Endothelial cell (in vitro differentiated cells): ENCODE results near the gene HNF4A. TPM values are rescaled to one million over a fixed set of nuclear protein-coding genes. Genes with fewer than 3 reads are reported as not detected.

Experiments
- DNase-seq: peaks from one replicate; pipeline ENCODE4 v3.0.0; 2021; ENCODE audit warnings: low spot score
- H3K27ac Mint-ChIP-seq: one replicate; pipeline ENCODE4 v1.8.0; 2021; ENCODE audit warnings: mixed read lengths, inconsistent platforms; ENCODE audit not compliant: unreplicated experiment
- H3K27me3 Mint-ChIP-seq: one replicate; pipeline ENCODE4 v1.8.0; 2021; ENCODE audit warnings: mild to moderate bottlenecking, moderate library complexity, mixed read lengths, inconsistent platforms; ENCODE audit not compliant: unreplicated experiment
- H3K36me3 Mint-ChIP-seq: one replicate; pipeline ENCODE4 v1.8.0; 2021; ENCODE audit warnings: mild to moderate bottlenecking, low read depth, mixed read lengths, inconsistent platforms; ENCODE audit not compliant: unreplicated experiment
- H3K4me1 Mint-ChIP-seq: one replicate; pipeline ENCODE4 v1.8.0; 2021; ENCODE audit warnings: mild to moderate bottlenecking, mixed read lengths, inconsistent platforms; ENCODE audit not compliant: unreplicated experiment
- H3K4me3 Mint-ChIP-seq: one replicate; pipeline ENCODE4 v1.8.0; 2021; ENCODE audit warnings: mild to moderate bottlenecking, mixed read lengths, inconsistent platforms; ENCODE audit not compliant: unreplicated experiment
- H3K9me3 Mint-ChIP-seq: one replicate; pipeline ENCODE4 v1.8.0; 2021; ENCODE audit warnings: mixed read lengths, inconsistent platforms; ENCODE audit not compliant: unreplicated experiment
- CTCF ChIP-seq: fragments of 200-600 bp; sonication (generic); IDR thresholded peaks from one replicate; pipeline ENCODE4 v1.5.0; 2021; ENCODE audit warnings: antibody characterized with exemption; ENCODE audit not compliant: unreplicated experiment
- total RNA-seq: library from RNA; stranded (reverse); fragmentation: NEBNext Ultra II Directional; extraction: Animal tissue kit (Norgen Biotek cat#: 25700); gene quantifications from one replicate; pipeline ENCODE4 v1.2.1, GENCODE V29; 2021; ENCODE audit not compliant: unreplicated experiment

HNF4A gene
- total RNA-seq, 1 donor from 2014 or later = not detected

DNA sequence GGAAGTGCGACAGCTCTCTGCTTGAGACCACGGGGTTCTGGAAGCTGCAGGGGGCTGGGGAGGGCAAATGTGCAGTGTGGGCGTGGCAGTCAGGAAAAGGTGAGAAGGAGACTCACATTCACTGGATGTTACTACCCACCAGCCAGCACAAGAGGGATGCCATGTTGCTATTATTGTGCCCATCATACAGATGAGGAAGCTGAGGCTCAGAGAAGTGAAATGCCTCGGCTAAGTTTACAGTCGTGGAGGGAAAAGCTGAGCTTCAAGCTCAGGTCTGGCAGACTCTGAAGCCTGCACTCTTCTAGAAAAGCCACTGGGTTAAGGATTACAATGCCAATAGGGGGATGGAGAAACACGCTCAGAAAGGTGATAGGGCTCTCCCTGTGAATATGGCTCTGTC is 34.4 kb downstream of the HNF4A start:
- Mint-ChIP-seq H3K9me3 (no peaks in the 10 kb centered on the region), H3K27ac (no peak overlapping the region), H3K36me3 (no peaks in the 10 kb centered on the region), H3K27me3 (peaks cover 8% of the 10 kb centered on the region), H3K4me1 (no peaks in the 10 kb centered on the region), H3K4me3 (no peak overlapping the region)
- DNase-seq = no peak
- TF ChIP-seq CTCF = no peak

DNA sequence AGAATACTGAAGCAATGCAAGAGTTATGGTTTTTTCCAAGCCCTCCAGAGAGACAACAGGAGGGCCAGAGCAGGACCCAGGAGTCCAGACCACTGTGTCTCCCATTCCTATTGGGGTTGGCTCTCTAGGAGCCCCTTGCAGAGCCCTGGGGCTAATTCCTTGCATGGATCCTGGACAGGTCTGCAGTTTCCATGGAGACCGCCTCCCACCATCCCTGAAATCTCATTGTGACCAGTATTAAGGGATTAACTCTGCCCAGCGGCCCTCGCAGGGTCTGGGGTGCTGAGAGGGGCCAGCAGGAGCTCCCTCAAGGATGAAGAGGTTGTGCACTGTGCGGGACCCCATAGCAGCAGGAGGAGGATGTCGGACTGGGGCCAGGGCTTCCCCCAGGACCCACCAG is 34.8 kb downstream of the HNF4A start:
- no peak overlapping the region for H3K4me3 Mint-ChIP-seq
- no peak overlapping the region for H3K27ac Mint-ChIP-seq
- H3K4me1 Mint-ChIP-seq = no peaks in the 10 kb centered on the region
- no peak for DNase-seq
- no peaks in the 10 kb centered on the region for H3K9me3 Mint-ChIP-seq
- no peaks in the 10 kb centered on the region for H3K36me3 Mint-ChIP-seq
- no peak for TF ChIP-seq CTCF
- H3K27me3 Mint-ChIP-seq = peaks cover 8% of the 10 kb centered on the region

DNA sequence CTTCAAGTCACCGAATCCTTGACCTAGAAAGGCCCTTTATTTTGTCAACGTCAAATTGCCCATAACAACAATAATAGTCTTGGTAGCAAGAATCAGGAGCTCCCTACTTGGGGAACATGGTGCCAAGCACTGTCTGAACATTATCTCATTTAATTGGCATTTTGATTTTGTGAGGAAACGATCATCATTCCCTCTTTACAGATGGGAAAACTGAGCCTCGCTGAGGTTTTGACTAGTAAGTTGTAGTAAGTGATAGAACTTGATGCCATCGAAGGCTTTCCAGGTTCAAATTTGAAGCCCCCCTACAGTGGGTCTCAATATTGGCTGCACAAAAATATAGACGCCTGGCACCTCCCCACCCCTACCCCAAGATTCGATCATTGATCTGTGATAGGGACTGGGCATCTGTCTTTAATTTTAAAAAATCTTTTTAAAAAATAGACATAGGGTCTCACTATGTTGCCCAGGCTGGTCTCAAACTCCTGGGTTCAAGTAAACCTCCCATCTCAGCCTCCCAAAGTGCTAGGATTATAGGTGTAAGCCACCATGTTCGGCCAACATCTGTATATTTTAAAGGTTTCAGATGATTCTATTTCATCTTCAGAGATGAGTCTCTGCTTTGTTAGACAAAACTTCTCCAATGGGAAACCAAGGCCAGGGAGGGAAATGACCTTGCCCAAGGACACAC is 36.7 kb downstream of the HNF4A start:
- Mint-ChIP-seq H3K27me3 (peaks cover 8% of the 10 kb centered on the region), H3K27ac (no peak overlapping the region), H3K36me3 (no peaks in the 10 kb centered on the region), H3K9me3 (no peaks in the 10 kb centered on the region), H3K4me1 (no peaks in the 10 kb centered on the region), H3K4me3 (no peak overlapping the region)
- DNase-seq = no peak
- no peak for TF ChIP-seq CTCF

DNA sequence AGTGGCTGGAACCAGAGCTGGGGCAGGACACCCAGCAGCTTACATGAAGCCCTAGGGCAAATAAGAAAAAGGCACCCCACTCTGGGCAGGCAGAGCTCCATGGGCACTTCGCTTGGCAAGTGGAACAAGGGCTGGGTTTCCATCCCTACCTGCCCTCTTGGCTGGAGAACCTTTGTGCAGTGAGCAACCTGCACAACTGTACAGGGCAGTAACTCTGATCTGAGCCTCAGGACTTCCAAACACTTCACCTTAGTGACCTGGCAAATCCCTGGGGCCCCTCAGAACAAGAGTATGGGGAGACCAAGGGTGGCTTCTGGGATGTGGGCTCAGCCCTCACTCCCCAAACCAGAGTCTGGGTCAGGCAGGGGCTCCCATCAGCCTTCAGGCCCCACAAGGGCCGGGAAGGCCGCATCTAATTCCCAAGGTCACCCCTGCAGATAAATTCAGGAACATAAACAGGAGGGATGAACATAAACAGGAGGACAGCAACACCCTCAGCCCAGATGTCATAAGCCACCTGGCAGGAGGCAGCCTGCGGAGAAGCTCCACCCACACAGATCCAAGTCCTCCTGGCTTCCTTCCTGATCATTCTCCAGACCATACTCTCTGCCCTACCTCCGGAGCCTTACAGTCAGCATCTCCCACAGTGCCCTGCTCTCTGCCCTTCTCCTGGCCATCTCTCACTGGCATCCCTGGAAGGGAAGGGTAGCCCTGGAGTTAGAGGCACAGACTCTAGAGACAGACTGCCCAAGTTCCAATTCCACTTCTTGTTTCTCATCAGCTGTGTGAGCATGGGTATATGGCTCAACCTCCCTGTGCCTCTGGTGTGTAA is 37.5 kb downstream of the HNF4A start:
- H3K27me3 Mint-ChIP-seq = peaks cover 8% of the 10 kb centered on the region
- H3K4me1 Mint-ChIP-seq = no peaks in the 10 kb centered on the region
- no peaks in the 10 kb centered on the region for H3K9me3 Mint-ChIP-seq
- no peak for DNase-seq
- no peaks in the 10 kb centered on the region for H3K36me3 Mint-ChIP-seq
- H3K4me3 Mint-ChIP-seq = no peak overlapping the region
- no peak overlapping the region for H3K27ac Mint-ChIP-seq
- no peak for TF ChIP-seq CTCF
